SIG-M5 treated with dmso at 0.1 percent for 504 hours (cell line): ENCODE measurements around the gene CAMP.
A peak's percentile ranks its signal among the peaks of the same experiment; 100 is the strongest.
"Not testable (repeated sequence)": the region's sequence is repeated elsewhere in the genome, so short reads cannot be mapped to it uniquely, and the experiment has no call there.

ENCODE experiments used
- DNase-seq: peaks from one replicate; lab custom pipeline; 2025; ENCODE audit not compliant: unreplicated experiment; lab: John Stamatoyannopoulos, UW

Gene CAMP

GRCh38 chr3:48256557-48256956 lies 33.3 kb downstream of the CAMP start:
- DNase-seq, result no peak

- no peak for DNase-seq
Measured at GRCh38 chr3:48258530-48258929, 35.2 kb downstream of the CAMP start.

GRCh38 chr3:48267782-48268181 lies 44.5 kb downstream of the CAMP start:
- DNase-seq, result no peak

GRCh38 chr3:48268381-48268935 lies 45.2 kb downstream of the CAMP start:
- peak; percentile 29 for DNase-seq

- no peak for DNase-seq
Measured at GRCh38 chr3:48268936-48269561, 45.8 kb downstream of the CAMP start.

- DNase-seq, result no peak
Measured at GRCh38 chr3:48269592-48269991, 46.3 kb downstream of the CAMP start.

- no peak for DNase-seq
Measured at GRCh38 chr3:48270306-48270705, 47.0 kb downstream of the CAMP start.

- not testable (repeated sequence) for DNase-seq
Measured at GRCh38 chr3:48271223-48271622, 47.9 kb downstream of the CAMP start.

GRCh38 chr3:48271763-48272498 lies 48.6 kb downstream of the CAMP start:
- no peak for DNase-seq

GRCh38 chr3:48273594-48274211 lies 50.4 kb downstream of the CAMP start:
- DNase-seq, result peak; percentile 73

- DNase-seq, result no peak
Measured at GRCh38 chr3:48274452-48274851, 51.2 kb downstream of the CAMP start.
